NCI-H2227 (cell line): Measurements from ENCODE around the gene HOATZ.
A peak's percentile ranks its signal among the peaks of the same experiment; 100 is the strongest.

Source experiments
- DNase-seq: peaks from one replicate; lab custom pipeline; 2025; ENCODE audit not compliant: unreplicated experiment; lab: John Stamatoyannopoulos, UW

HOATZ gene

GRCh38 chr11:111521135-111521534 lies 6.6 kb downstream of the HOATZ start:
- no peak for DNase-seq

- no peak for DNase-seq
Measured at GRCh38 chr11:111522426-111522825, 7.8 kb downstream of the HOATZ start.

GRCh38 chr11:111523343-111523742 lies 8.8 kb downstream of the HOATZ start:
- no peak for DNase-seq

GRCh38 chr11:111524056-111524455 lies 9.5 kb downstream of the HOATZ start:
- DNase-seq = no peak

GRCh38 chr11:111525456-111525855 lies 10.9 kb downstream of the HOATZ start:
- DNase-seq = no peak

GRCh38 chr11:111526501-111526900 lies 11.9 kb downstream of the HOATZ start:
- DNase-seq = no peak

GRCh38 chr11:111527279-111527678 lies 12.7 kb downstream of the HOATZ start:
- no peak for DNase-seq

GRCh38 chr11:111528557-111528956 lies 14.0 kb downstream of the HOATZ start:
- no peak for DNase-seq

- no peak for DNase-seq
Measured at GRCh38 chr11:111530091-111530490, 15.5 kb downstream of the HOATZ start.

- no peak for DNase-seq
Measured at GRCh38 chr11:111531136-111531535, 16.6 kb downstream of the HOATZ start.

- no peak for DNase-seq
Measured at GRCh38 chr11:111531687-111532364, 17.2 kb downstream of the HOATZ start.

GRCh38 chr11:111532365-111532709 lies 17.8 kb downstream of the HOATZ start:
- DNase-seq = no peak

- DNase-seq = no peak
Measured at GRCh38 chr11:111535281-111535680, 20.7 kb downstream of the HOATZ start.

GRCh38 chr11:111537336-111537860 lies 22.8 kb downstream of the HOATZ start:
- DNase-seq = no peak

- DNase-seq = no peak
Measured at GRCh38 chr11:111538407-111539114, 24.0 kb downstream of the HOATZ start.

GRCh38 chr11:111539426-111540113 lies 25.0 kb downstream of the HOATZ start:
- DNase-seq = no peak

GRCh38 chr11:111540114-111540936 lies 25.7 kb downstream of the HOATZ start, which contains the start of gene LAYN:
LAYN (plus strand) TSS chr11:111540720; CDS start chr11:111540844, 124 bp downstream.
- peak; percentile 70 for DNase-seq

- DNase-seq = peak; percentile 16
Measured at GRCh38 chr11:111540937-111541253, 26.3 kb downstream of the HOATZ start.

- peak; percentile 18 for DNase-seq
Measured at GRCh38 chr11:111541254-111542061, 26.9 kb downstream of the HOATZ start.

GRCh38 chr11:111542606-111543275 lies 28.2 kb downstream of the HOATZ start:
- no peak for DNase-seq
